Measurements from ENCODE around the gene SNX5. TPM values are rescaled to one million over a fixed set of nuclear protein-coding genes. Genes with fewer than 3 reads are reported as not detected.

The SNX5 gene
- total and polyA plus RNA-seq, 10 of the 15 experiments (the other 5 are each of a cell fraction or from before 2014, with no cell fraction given): 92.9 to 316 (median 245) TPM

GRCh38 chr20:17968366-17969277 is at the start of gene SNX5, which contains the start of gene MGME1 (continued):
- TF ChIP-seq ZNF687 (IDR thresholded peaks at IDR 0.05): peak; percentile 50
- TF ChIP-seq RAD21 (IDR thresholded peaks at IDR 0.05; ENCODE audit: insufficient read depth, low read depth, low read length): no peak
- peak; percentile 81; the same call in 1 of the 2 replicates for TF ChIP-seq ZNF592 (IDR thresholded peaks at IDR 0.05)
- no peak; the same call in 1 of the 2 replicates for TF ChIP-seq TCF3 (IDR thresholded peaks at IDR 0.05; ENCODE audit: borderline replicate concordance, insufficient read depth, low read depth, low read length)
- peak; percentile 95 for TF ChIP-seq MAX (IDR thresholded peaks at IDR 0.05; ENCODE audit: low read depth, low read length)
- peak; percentile 98 for TF ChIP-seq POLR2A (IDR thresholded peaks at IDR 0.05; ENCODE audit: low read depth, low read length)
- peak; percentile 99 for TF ChIP-seq CREM (IDR thresholded peaks at IDR 0.05; ENCODE audit: low read depth)
- peak; percentile 99 for TF ChIP-seq NBN (IDR thresholded peaks at IDR 0.05)
- no peak; the same call in none of the 2 replicates for TF ChIP-seq DPF2 (IDR thresholded peaks at IDR 0.05)
- TF ChIP-seq ZSCAN29 (IDR thresholded peaks at IDR 0.05): 0 out of 2 replicates have a peak, but pooled peaks have one; percentile 51
- TF ChIP-seq KLF5 (IDR thresholded peaks at IDR 0.05; ENCODE audit: partially characterized antibody): no peak
- TF ChIP-seq WRNIP1 (IDR thresholded peaks at IDR 0.05; ENCODE audit: borderline replicate concordance, low read depth, low read length): no peak
- no peak for TF ChIP-seq CHD4 (IDR thresholded peaks at IDR 0.05)
- no peak for TF ChIP-seq SREBF2 (IDR thresholded peaks at IDR 0.05; ENCODE audit: low read length)
- TF ChIP-seq ZNF207 (IDR thresholded peaks at IDR 0.05; ENCODE audit: borderline replicate concordance): peak; percentile 93
- TF ChIP-seq USF2 (IDR thresholded peaks at IDR 0.05; ENCODE audit: borderline replicate concordance, low read depth, low read length): peak; percentile 82
- peak; percentile 94 for TF ChIP-seq RCOR1 (conservative IDR thresholded peaks at IDR 0.05; ENCODE audit: low read depth, low read length)
- TF ChIP-seq BCL11A (IDR thresholded peaks at IDR 0.05; ENCODE audit: low read depth, low read length): no peak
- peak in 1 of 2 experiments; percentile 28; a peak in 1 of 4 replicates for TF ChIP-seq ETV6 (conservative IDR thresholded peaks at IDR 0.05 in 1 of 2, IDR thresholded peaks at IDR 0.05 in 1 of 2; ENCODE audit: borderline replicate concordance in 1 of 2, low read depth in 1 of 2)
- TF ChIP-seq POLR2AphosphoS5 (IDR thresholded peaks at IDR 0.05; ENCODE audit: low read length): peak; percentile 97
- 0 out of 2 replicates have a peak, but pooled peaks have one; percentile 33 for TF ChIP-seq STAT3 (IDR thresholded peaks at IDR 0.05; ENCODE audit: low read depth, low read length)
- TF ChIP-seq HDAC2 (IDR thresholded peaks at IDR 0.05): no peak
